Sigmoid colon (tissue), 7 donors: Measurements from ENCODE around the gene NXPH3. TPM values are rescaled to one million over a fixed set of nuclear protein-coding genes. Genes with fewer than 3 reads are reported as not detected.

Experiments
- DNase-seq: peaks from one replicate; pipeline ENCODE4 v3.0.0-alpha.2; 2019
- H3K27ac ChIP-seq, 4 donors: fragments of 200-600 bp; sonication (generic); one replicate each; pipeline ENCODE4 v1.5.1; 2016 to 2019; ENCODE audit warnings: mild to moderate bottlenecking in 1 of 4
- H3K27me3 ChIP-seq, 3 donors: fragments of 200-600 bp; sonication (generic); one replicate each; pipeline ENCODE4 v1.5.1; 2019; ENCODE audit warnings: mild to moderate bottlenecking in 1 of 3
- H3K36me3 ChIP-seq, 4 donors: fragments of 200-600 bp; sonication (generic); one replicate each; pipeline ENCODE4 v1.5.1; 2016 to 2019
- H3K4me1 ChIP-seq, 4 donors: fragments of 200-600 bp; sonication (generic); one replicate each; pipeline ENCODE4 v1.5.1; 2017 to 2019
- H3K4me3 ChIP-seq, 4 donors: fragments of 200-600 bp; sonication (generic); one replicate each; pipeline ENCODE4 v1.5.1; 2017 to 2019; ENCODE audit warnings: mild to moderate bottlenecking in 2 of 4, moderate library complexity in 1 of 4
- H3K9me3 ChIP-seq, 4 donors: fragments of 200-600 bp in 3 of 4; sonication (generic) in 3 of 4; one replicate each; pipeline versions ENCODE4 v1.5.1 to v1.6.1; 2013 to 2019
- EP300 ChIP-seq, 4 donors: sonication (generic); formaldehyde crosslinking; IDR thresholded peaks; one replicate each; pipeline ENCODE4 v1.6.1; 2017; ENCODE audit warnings: antibody characterized with exemption in 4 of 4
- POLR2A ChIP-seq, 2 donors: fragments of 450-650 bp; IDR thresholded peaks; one replicate each; pipeline ENCODE4 v1.6.1; 2016; ENCODE audit warnings: antibody characterized with exemption in 2 of 2, mild to moderate bottlenecking in 2 of 2, moderate library complexity in 2 of 2
- POLR2AphosphoS5 ChIP-seq, 4 donors: sonication (generic); formaldehyde crosslinking; IDR thresholded peaks; one replicate each; pipeline ENCODE4 v1.6.1; 2017; ENCODE audit warnings: antibody characterized with exemption in 4 of 4
- WGBS, 2 donors: extraction: QIAGEN DNeasy Blood & Tissue Kit; methylation state at CpG; one replicate each; pipeline ENCODE4 v1.1.7; 2013; 5-methylcytosine and 5-hydroxymethylcytosine counted together
- intact Hi-C: fragments of 100-400 bp; cut with DNase I; formaldehyde crosslinking; loops from one replicate; pipeline ENCODE4 v1.15.1; 2023
- polyA plus RNA-seq, 3 donors: library from polyadenylated mRNA; stranded (reverse); fragments of 200-250 nt; gene quantifications; one replicate each; pipeline ENCODE4 v1.2.3, GENCODE V29; 2013
- total RNA-seq, 4 donors: library from RNA; depleted of rRNA; stranded (reverse); fragments of >200 nt; gene quantifications; one replicate each; pipeline ENCODE4 v1.1.0, GENCODE V29; 2016
- TF ChIP-seq, protein P1 (sequence below), 4 experiments: fragments of 450-650 bp in 3 of 4; fragments of 200-600 bp in 1 of 4; IDR thresholded peaks; one replicate each; pipeline ENCODE4 v1.5.1; 2016 to 2019; ENCODE audit warnings: antibody characterized with exemption in 4 of 4, mild to moderate bottlenecking in 3 of 4, moderate library complexity in 2 of 4
- donor health status: healthy with polysubstance abuse.
- donor health status: Bipolar disorder and iron deficiency.
- donor health status: healthy.

The NXPH3 gene
- total and polyA plus RNA-seq, 7 donors, result 0.23 to 32.6 (median 20.2) TPM

DNA sequence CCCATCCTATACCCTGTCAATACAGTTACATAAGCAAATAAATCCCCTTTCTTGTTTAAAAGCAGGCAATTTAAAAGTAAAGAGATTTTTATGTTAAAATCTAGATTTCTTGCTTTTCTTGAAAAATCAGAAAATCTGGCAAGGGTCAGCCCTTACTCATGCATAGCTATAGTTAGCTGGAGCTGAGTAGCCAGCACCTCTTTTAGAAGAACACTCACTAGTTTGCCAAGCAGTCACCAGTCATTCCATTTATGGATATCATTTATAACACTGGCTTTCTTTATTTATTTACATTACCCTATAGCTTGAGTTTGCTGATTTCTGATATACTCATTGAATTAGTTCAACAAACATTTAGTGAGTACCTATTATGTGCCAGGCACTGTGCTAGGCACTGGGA is 45.7 kb downstream of the NXPH3 start:
- no peak for TF ChIP-seq EP300 (IDR thresholded peaks at IDR 0.05)
- TF ChIP-seq, protein P1, sequence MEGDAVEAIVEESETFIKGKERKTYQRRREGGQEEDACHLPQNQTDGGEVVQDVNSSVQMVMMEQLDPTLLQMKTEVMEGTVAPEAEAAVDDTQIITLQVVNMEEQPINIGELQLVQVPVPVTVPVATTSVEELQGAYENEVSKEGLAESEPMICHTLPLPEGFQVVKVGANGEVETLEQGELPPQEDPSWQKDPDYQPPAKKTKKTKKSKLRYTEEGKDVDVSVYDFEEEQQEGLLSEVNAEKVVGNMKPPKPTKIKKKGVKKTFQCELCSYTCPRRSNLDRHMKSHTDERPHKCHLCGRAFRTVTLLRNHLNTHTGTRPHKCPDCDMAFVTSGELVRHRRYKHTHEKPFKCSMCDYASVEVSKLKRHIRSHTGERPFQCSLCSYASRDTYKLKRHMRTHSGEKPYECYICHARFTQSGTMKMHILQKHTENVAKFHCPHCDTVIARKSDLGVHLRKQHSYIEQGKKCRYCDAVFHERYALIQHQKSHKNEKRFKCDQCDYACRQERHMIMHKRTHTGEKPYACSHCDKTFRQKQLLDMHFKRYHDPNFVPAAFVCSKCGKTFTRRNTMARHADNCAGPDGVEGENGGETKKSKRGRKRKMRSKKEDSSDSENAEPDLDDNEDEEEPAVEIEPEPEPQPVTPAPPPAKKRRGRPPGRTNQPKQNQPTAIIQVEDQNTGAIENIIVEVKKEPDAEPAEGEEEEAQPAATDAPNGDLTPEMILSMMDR (IDR thresholded peaks at IDR 0.05), result no peak
- TF ChIP-seq POLR2AphosphoS5 (IDR thresholded peaks at IDR 0.05), result no peak
- no peak for TF ChIP-seq POLR2A (IDR thresholded peaks at IDR 0.05)

DNA sequence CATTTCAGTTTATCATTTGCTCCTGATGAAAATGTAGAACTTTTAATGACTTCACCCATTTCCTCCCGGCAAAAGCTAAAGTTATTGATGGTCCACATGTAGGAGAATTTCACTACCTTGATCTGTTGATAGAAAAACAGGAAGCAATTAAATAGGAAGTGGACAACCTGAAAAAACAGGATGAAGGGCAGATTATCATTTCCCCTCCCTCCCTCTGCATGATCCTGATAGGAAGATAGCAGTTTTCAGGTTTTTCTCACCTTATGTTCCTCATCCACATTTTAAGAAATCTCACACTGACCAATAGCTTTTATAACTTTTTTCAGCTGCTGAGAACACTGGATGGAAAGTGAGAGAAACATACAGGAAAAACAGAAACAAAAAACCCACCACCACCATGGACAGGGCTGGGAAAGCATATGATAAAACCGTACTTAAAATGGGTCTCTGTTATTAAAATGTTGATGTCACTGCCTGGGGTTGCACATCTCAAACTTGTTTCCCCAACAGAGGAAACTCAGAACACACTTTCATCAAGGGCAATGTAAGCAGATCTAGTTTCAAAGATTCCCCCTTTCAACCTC is 46.4 kb downstream of the NXPH3 start:
- 71 to 80% methylated on average over 2 of the region's 2 CpGs for WGBS, 2 donors
- Histone ChIP-seq H3K4me3 (no peak overlapping the region), H3K36me3 (peaks cover 25 to 62% (median 52%) of the 10 kb centered on the region in 4 donors), H3K9me3 (no peaks in the 10 kb centered on the region), H3K27ac (peak overlapping the region; percentile 25 to 93 (median 78)), H3K27me3 (no peaks in the 10 kb centered on the region), H3K4me1 (peaks cover 0 to 94% (median 84%) of the 10 kb centered on the region in 4 donors)
- no peak for DNase-seq
- no peak for TF ChIP-seq POLR2AphosphoS5 (IDR thresholded peaks at IDR 0.05)
- TF ChIP-seq, protein P1 (IDR thresholded peaks at IDR 0.05), result no peak
- no peak for TF ChIP-seq EP300 (IDR thresholded peaks at IDR 0.05)
- TF ChIP-seq POLR2A (IDR thresholded peaks at IDR 0.05), result no peak
- intact Hi-C loops, result no loop called here

More for the DNA sequence above, 45.7 kb downstream of the NXPH3 start:
- H3K36me3 ChIP-seq, result peaks cover 25 to 66% (median 53%) of the 10 kb centered on the region in 4 donors
- no peak for DNase-seq
- intact Hi-C loops, result no loop called here
- no peak overlapping the region for H3K4me3 ChIP-seq
- H3K27me3 ChIP-seq, result no peaks in the 10 kb centered on the region
- H3K9me3 ChIP-seq, result no peaks in the 10 kb centered on the region
- H3K4me1 ChIP-seq, result peaks cover 2 to 94% (median 85%) of the 10 kb centered on the region in 4 donors
- peak overlapping the region; percentile 25 to 93 (median 78) for H3K27ac ChIP-seq

DNA sequence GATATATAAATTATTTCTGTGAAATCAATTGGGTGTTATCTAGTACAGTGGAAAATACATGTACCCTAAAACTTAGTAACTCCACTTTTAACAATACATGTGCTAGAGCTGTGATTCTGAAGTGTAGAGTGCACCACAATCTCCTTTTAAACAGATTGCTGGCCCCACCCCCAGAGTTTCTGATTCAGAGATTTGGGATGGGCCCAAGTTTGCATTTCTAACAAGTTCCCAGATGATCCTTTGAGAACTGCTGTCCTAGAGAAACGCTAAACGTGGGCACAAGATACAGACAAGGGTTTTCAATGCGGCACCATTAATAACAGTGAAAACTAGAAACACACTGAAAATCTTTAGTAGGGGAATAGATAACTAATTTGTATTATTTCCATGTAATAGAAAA is 49.2 kb downstream of the NXPH3 start:
- Histone ChIP-seq H3K36me3 (peaks cover 13 to 35% (median 27%) of the 10 kb centered on the region in 4 donors), H3K27ac (peak overlapping the region; percentile 43 to 93 (median 78)), H3K9me3 (no peaks in the 10 kb centered on the region), H3K4me1 (peaks cover 0 to 95% (median 86%) of the 10 kb centered on the region in 4 donors), H3K4me3 (no peak overlapping the region), H3K27me3 (no peaks in the 10 kb centered on the region)
- intact Hi-C loops, result no loop called here
- TF ChIP-seq POLR2AphosphoS5 (IDR thresholded peaks at IDR 0.05), result peak in 2 of 4 donors; percentile 15 to 20
- no peak for TF ChIP-seq POLR2A (IDR thresholded peaks at IDR 0.05)
- 80 to 81% methylated on average over 3 of the region's 3 CpGs for WGBS, 2 donors
- no peak for DNase-seq

DNA sequence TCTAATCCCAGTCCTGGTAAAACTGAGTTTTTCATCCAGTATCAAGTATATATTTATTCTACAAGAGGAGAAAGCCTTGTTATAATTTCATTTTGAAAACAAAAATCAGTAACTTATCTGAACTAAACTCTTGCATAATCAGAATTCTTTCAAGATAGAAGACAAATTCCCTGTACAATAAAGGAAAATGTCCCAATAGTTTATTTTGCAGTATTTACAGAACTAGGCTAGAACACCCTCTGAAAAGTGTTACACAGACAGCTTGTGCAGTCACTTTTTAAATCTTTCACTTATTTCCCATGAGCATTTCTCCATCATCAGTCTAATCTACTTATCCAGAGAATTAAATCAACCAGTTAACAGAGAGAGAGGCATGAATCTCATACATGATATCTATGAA is 53.8 kb downstream of the NXPH3 start:
- H3K4me1 ChIP-seq, result peaks cover 0 to 100% (median 98%) of the 10 kb centered on the region in 4 donors
- TF ChIP-seq EP300 (IDR thresholded peaks at IDR 0.05), result no peak
- no peak for DNase-seq
- intact Hi-C loops, result no loop called here
- H3K27me3 ChIP-seq, result no peaks in the 10 kb centered on the region
- H3K4me3 ChIP-seq, result no peak overlapping the region
- H3K27ac ChIP-seq, result peak overlapping the region; percentile 60 to 93 (median 75)
- peaks cover 0 to 7% (median 1%) of the 10 kb centered on the region in 4 donors for H3K36me3 ChIP-seq
- no peaks in the 10 kb centered on the region for H3K9me3 ChIP-seq

DNA sequence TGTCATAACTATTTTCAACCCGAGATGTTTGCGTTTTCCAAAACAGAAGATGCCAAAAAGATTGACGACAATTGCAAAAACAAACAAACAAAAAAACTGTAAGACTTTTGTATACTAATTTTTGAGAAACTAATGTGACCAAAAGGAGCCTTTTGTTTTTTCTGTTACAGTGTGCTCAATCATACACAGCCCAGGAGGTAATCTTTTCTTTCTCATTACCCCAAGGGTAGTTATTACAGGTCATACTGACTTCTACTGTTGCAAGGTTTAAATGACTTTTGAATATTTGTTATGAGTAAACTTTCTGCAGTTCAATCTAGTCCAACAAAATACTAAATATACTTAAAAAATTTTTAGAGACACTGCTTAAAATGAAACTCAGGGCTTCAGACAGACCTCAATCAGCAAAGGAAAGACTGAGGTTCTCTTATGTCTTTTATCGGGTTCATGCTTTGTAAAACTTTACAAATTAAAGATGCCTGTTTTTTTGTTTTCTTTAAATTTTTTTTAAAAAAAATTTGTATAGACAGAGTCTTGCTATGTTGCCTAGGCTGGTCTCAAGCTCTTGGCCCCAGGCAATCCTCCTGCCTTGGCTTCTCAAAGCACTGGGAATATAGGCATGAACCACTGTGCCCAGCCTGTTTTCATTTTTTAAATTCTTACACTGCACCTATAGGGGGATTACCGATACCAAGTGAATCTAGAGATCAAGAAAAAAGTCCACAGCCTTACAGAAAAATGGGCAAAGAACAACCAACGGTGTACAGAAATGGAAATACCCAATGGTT is 54.6 kb downstream of the NXPH3 start:
- Histone ChIP-seq H3K27me3 (no peaks in the 10 kb centered on the region), H3K9me3 (no peaks in the 10 kb centered on the region), H3K4me1 (peaks cover 0 to 100% (median 98%) of the 10 kb centered on the region in 4 donors), H3K4me3 (peak overlapping the region in 1 of 4 donors; percentile 9), H3K27ac (peak overlapping the region; percentile 60 to 93 (median 75)), H3K36me3 (peaks cover 0 to 7% (median 1%) of the 10 kb centered on the region in 4 donors)
- TF ChIP-seq POLR2AphosphoS5 (IDR thresholded peaks at IDR 0.05) (no peak), POLR2A (IDR thresholded peaks at IDR 0.05) (no peak)
- intact Hi-C loops, result no loop called here
- DNase-seq, result no peak
- 82 to 90% methylated on average over 6 of the region's 6 CpGs for WGBS, 2 donors

DNA sequence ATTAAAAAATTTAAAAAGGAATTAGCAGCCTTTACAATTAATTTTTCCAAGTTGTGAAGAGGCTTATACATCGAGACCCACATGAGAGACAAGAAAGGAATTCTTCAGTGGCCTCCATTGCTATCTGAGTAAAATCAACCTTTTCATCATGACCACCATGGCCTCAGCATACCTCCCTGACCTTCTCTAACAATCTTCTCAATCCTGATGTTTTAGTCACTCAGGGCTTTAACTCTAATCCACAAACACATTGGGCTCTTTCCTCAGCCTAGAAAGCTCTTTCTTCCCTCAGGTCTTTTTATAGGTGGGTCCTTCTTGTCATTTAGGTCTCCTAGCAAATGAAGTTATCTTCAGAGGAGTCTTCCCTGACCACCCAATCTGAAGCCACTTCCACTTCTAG is 55.8 kb downstream of the NXPH3 start:
- intact Hi-C loops, result no loop called here
- H3K36me3 ChIP-seq, result peaks cover 0 to 2% (median 0%) of the 10 kb centered on the region in 4 donors
- 94 to 99% methylated on average over 1 of the region's 1 CpG for WGBS, 2 donors
- H3K27ac ChIP-seq, result peak overlapping the region; percentile 56 to 93 (median 74)
- H3K4me3 ChIP-seq, result no peak overlapping the region
- no peaks in the 10 kb centered on the region for H3K27me3 ChIP-seq
- no peaks in the 10 kb centered on the region for H3K9me3 ChIP-seq
- DNase-seq, result no peak
- no peak for TF ChIP-seq EP300 (IDR thresholded peaks at IDR 0.05)
- no peak for TF ChIP-seq POLR2AphosphoS5 (IDR thresholded peaks at IDR 0.05)
- TF ChIP-seq, protein P1 (IDR thresholded peaks at IDR 0.05), result no peak
- TF ChIP-seq POLR2A (IDR thresholded peaks at IDR 0.05), result no peak
- H3K4me1 ChIP-seq, result peaks cover 0 to 99% (median 98%) of the 10 kb centered on the region in 4 donors
